Bone marrow (tissue), 2 donors: ENCODE measurements around the gene ADAMTS17.
"Not testable (repeated sequence)": the region's sequence is repeated elsewhere in the genome, so short reads cannot be mapped to it uniquely, and the experiment has no call there.

Experiments
- DNase-seq, 2 donors: peaks; one replicate each; lab custom pipeline; 2025; lab: John Stamatoyannopoulos, UW

The ADAMTS17 gene

DNA sequence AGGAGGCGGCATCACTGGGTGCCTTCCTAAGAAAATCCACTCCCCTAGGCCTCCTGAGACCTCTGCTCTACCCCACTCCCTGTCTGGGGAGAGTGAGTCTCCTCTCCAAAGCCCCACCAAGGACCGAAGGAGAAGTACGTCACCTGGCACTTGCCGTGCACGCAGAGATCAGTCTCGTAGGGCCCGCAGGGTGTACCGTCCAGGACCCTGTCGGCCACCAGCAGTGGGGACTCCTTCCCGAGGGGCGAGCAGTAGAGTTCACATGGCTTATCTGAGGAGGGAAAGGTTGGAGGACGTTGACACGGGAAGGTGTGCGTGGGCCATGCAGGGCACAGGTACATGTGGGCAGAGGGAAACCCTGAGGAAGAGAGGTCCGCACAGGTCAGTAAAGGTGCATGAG is 232.9 kb downstream of the ADAMTS17 start:
- no peak for DNase-seq

DNA sequence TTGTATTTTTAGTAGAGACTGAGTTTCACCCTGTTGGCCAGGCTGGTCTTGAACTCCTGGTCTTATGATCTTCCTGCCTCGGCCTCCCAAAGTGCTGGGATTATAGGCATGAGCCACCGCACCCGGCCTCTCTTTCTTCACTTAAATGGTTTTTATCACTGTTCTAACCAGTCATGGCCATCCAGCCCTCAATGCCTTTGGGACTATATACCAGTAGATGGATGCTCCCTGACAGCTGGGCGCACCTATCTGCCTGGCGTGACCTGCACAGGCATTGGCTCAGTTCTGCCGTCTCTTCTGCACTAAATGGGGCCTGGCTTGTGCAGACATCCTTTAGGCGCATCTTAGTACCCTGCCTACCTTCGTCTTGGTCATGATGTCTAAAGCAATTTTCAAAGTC is 233.4 kb downstream of the ADAMTS17 start:
- DNase-seq: no peak

DNA sequence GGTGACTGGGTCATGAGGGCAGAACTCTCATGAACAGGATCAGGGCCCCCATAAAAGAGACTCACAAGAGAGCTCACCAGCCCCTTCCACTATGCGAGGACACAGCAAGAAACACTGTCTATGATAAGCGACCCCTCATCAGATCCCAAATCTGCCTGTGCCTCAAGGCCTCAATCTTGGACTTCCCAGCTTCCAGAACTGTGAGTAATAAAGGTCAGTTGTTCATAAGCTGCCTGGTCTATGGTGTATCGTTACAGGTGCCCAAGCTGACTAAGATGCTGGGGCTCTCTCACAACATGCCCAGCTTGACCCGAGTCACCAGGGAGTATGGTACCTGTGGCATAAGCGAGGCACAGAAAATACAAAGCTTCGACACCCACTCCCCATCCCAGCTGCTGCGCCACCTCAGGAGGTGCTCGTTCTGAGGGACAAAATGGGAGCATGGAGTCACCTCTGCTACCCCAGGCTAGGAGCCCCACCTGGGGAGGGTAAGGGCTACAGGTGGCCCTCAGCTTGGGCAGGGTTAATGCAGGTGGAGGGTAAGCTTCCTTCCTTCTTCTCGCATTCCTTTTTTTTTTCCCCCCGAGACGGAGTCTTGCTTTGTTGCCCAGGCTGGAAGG is 234.1 kb downstream of the ADAMTS17 start:
- DNase-seq: no peak

DNA sequence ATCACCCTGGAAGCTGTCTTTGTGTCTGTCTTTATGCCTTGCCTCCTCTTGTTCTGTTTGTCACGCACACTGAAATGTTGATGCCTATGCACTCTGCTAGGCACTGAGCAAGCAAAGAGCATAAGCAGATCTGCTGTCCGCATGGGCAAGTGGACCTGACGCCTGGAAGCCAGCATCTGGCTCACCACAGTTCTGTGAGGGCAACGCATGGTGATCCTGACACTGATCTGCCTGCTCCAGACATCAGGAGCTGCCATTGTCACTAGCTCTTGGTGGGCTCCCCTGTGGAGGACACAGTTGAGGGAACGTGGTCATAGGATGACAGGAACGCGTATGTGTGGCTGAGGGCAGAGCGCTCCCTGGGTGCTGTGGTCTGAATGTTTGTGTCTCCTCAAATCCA is 234.6 kb downstream of the ADAMTS17 start:
- DNase-seq: no peak

DNA sequence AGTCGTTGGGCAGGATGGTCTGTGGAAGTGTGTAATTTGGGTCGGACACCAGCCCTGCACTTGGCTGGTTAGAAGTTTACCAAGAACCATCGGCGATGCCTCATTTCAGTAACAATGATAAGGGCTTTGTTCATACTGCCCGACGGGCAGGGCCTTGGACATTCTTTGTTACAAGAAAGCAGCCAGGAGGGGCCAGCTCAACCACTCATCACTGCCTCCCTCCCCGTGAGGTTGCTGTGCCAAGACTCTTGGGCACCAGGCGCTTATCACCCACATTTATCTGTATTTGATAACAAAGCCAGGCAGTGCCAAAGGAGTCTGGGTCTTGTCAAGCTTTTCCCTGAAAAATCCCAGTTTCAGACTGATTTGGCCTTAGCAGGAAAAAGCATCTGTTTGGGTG is 235.0 kb downstream of the ADAMTS17 start:
- no peak for DNase-seq

DNA sequence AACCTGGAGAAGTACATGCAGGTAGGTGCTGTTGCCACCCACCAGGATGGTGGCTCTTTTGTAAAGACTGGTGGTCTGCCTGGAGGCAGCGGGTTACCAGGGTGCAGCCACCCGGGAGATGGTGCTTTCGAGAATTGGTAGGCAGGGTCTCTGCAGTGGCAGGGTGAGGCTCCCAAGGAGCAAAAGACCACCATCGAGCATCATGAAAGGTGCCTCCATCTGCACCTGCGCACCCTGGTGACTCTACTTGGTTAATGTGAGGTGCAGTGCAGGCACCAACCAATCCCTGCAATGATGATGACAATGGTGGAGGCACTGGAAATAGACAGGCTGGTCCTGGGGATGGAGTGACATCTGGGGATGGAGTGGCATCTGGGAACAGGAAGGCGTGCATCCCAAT is 236.7 kb downstream of the ADAMTS17 start:
- DNase-seq: no peak

DNA sequence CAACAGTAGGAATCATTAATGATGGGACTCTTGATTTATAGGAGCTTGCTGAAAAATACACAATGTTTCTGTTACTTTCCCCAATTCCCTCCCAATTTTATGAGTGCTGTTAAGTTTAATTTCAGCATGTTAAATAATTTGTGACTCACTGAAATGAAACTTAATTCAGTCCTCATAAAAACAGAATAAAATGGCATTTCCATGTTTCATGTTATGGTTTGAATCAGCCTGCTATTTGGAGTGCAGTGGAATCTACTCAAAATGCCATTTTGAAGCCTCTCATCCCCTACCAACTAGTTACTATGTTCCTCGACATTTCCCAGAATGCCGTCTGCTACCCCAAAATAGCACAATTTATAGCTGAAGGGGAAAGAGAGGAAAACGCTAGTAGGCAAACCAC is 237.5 kb downstream of the ADAMTS17 start:
- DNase-seq: no peak

DNA sequence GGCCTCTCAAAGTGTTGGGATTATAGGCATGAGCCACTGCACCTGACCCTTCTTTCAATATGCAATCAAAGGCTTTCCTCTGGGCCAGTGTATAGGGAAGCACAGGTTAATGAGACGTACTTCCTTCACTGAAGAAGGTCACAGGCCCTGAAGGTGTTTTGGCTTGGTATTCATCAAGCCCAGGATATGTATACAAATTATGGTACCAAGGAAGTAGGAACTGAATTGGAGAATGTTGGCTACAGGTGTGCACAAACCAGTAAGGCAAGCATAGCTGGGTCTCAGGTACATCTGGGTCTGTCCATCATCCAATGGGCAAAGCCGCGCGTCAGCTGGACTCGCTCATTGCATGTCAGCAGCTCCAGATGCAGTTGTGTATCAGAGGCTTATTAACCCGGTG is 237.9 kb downstream of the ADAMTS17 start:
- DNase-seq: no peak

DNA sequence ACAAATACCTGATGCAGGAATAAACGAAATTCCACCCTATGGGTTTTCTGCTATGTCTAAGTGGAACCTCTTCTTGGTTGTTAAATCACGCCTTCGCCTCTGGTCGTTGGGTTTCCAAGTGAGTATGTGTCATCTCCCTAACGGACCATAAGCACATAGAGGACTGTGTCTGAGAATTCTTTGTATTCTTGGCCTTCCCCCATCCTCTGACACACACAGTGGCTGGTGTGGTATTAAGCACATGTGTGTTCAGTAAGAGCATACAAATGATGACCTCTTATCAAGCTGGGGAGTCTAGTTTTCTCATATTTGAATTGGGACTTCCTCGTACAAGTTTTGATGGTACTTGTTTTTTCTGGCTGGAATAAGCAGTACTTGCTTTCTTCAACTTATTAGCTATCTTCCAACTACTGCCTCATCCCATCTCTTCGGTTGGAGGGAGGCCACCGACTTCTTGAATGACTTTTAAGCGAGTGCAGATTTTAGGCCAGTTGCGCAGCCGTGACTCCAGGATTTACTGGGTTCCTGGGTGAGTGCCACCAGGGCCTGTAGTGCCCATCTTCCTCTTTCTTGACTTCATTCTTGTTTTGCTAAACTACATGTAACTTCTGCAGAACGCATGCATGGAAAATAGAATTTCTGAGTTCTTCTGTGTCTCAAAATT is 240.2 kb downstream of the ADAMTS17 start:
- no peak for DNase-seq

DNA sequence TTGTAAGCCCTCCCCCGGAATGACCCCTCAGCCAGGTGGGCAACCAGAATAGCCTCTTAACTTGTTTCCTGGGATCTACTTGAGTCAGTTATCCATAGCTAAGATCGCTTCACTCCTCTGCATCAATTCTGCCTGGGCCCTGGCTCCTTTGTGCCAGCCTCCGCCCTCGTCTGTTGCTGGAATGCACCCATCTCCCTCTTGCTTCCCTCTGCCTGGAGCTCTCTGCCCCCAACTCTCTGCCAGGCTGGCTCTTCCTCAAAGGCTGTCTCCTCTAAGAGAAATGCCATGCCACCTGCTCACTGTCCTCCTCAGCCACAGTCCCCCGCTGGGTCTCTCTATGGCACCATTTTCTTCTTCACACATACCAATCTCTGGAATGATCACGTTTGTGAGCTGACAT is 240.8 kb downstream of the ADAMTS17 start:
- DNase-seq: no peak

DNA sequence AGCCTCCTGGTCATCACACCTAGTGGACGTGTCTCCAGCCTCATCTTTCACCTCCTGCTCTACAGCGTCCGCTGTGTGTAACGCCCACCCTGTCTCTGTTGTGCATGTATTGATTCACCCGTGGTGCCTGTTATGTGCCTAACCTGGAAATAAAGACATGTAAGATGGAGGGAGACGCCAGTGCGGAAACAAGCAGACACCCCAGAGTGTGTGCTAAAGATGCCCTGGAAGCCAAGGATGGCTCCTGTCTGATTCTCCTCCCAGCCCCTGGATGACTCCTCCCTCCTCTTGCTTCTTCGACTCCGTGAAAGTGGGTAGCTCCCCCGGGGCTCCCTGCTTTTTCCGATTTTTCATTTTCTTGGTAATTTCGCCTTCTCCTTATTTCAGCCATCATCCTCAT is 241.8 kb downstream of the ADAMTS17 start:
- no peak for DNase-seq

DNA sequence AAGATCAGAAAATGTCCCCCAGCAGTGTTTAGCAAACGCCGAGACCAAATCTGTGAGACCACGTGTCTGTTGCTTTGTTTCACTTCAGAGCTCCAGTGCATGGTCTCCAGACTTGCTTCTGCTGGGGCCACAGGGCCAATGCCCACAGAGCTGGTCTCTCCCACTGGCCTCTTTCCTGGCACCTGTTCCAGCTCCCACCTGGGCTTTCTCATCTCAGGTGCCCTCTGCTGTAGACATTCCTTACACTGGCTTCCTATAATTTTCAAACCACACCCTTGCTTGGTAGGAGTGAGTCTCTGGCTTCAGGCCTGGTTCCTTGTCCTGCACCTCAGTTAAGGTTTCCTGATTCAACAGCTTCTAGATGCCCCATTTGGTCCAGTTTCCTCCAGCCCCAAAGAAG is 243.1 kb downstream of the ADAMTS17 start:
- no peak for DNase-seq

DNA sequence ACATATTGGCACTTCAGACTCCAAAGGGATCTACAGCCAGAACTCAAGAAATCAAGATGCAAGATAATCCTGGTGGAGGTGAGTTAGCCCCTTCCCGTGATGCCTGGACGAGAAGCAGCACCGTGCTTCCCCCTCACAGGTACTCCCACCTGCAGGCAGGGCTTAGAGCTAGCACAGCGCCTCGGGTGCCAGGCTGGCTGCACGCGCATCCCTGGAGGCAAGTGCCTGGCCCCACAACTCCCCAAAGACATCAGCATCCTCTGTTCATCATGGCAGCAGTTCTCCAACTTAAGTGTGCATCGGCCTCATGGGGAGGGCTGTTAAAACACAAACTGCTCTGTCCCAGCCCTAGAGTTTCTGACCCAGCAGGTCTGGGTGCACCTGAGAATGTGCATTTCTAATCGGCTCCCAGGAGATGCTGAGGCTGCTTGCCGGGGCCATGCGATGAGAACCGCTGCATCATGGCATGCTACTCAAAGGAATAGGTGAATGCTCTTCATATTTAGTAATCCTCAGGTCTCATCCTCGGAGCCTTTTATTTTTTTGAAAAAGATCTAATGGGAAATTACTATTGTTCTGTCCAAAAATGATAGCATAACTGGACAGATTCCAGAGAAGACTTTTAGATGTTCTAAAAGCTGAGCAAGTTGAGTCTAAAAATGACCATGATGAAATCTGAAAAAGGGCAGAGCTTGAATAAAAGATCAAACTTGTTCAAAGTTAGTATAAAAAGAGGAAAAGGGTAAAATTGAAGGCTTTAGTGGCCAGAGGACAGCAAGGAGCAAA is 244.2 kb downstream of the ADAMTS17 start:
- no peak for DNase-seq

DNA sequence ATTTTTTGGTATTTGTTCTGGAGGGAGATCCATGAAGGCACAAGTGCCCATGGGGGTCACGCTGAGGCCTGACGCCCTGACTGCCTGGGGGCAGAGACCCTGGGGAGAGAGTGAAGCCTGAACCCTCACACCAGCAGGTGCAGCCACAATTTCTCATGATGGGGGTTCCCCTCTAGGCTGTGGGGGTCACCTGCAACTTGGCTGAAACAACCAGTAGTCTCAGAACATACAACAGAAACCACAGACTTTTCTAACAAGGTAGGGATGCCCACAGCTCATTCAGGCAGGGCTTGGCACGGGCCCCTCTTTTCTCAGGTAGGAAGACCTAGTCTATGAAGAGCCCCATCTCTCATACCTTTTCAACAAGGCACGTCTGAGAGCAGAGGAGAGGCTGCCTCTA is 245.1 kb downstream of the ADAMTS17 start:
- DNase-seq: no peak

DNA sequence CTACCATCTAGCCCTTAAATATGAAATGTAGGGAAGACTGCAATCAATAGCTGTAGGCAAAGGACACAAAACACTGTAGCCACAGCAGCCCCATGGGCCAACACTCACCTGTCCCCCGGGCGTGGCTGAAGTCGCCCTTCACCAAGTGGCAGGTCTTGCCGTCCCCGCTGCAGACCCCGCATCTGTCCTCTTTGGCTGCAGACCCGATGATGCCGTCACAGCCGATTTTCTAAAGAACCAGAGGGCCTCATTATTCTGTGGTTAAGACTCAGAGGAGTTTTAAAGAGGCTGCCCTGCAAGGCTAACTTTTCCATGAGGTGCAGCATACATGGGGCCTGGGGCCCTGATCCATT is 245.6 kb downstream of the ADAMTS17 start:
- no peak for DNase-seq

DNA sequence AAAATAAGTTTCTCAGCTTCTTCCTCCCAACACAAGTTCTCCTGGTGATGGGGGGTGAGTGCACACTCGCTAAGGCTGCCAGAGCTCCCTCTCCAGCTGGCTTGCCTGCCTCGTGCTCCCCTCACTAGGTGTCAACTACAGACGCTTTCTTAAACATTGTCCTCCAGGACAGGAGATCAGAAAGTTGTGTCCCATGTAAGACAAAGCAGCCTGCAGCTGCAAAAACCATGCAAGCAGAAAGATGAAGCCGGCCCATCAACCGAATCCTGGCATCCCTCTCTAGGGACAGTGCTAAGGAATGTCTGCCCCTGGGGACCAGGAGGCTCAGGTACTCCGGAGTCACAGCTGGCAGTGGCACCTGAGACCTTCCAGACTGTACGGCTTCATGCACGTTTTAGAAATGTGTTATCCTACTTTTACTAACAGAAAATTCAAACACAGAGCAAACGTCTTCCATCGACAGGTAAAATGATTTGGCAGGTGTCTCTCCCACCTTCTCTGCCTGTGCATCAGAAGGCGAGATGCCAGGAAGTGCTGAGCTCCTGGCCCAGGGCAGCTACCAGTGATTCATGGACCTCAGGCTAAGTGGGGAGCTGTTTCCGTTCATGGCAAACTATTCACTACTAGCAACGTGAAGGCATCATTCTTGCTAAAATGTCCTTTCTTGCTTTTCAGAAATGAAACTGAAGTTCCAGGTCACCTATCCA is 246.1 kb downstream of the ADAMTS17 start:
- no peak for DNase-seq

DNA sequence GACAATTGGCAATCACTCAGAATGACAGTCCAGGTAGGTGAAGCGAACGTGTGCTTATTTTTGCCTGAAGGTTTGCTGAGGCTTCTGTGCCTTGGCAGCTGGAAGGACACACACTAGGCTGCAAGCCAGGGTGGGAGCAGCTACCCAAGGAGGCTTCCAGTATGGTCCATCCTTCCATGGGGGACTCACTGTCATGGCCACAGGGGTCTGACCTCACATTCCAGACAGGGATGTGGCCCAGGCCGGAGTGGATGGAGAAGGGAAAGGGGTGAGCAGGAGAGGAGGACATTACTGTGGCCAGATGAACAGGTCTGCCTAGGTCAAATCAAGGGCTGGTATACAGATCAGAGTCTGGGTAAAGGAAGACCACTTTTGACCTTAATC is 247.7 kb downstream of the ADAMTS17 start:
- DNase-seq: no peak

DNA sequence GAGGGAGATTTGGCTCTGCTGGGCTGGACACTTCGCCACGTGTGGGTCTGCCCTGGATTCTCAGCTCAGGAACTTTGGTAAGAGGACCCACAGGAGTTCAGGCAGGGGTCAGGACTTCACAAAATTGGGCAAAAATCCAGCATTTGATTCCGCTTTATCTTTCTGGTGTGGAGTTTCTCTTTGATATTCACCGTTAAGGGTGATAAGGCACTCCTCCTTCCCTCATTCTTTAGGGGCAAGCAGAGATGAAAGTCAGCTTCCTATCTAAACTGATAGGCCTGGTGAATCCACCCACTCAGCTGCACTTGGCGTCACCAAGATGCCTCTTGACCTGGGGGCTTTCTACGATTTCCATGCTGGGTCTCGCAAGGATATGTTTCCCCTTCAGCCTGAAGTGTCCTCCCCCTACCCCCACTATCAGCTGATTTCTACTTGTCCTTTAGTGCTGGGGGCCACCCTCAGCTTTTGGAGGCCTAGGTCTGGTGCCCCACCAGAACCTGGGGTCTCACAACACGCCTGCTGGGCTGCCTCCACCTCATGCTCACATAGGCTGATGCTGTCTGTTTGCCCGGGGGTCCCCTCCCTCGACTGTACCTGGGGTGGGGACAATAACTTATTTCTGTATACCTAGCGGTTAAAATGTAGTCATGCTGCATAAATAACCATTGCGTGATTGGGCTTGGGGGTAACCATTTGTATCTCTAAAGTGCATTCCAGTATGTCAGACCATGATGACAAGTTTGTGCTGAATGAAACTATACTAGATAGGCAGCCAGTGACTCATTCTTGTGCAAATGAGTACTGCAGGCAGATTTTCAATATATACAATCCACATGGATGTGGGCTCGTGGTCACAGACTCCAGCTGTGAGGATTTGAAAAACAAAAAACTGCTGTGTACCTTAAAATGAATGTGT is 248.3 kb downstream of the ADAMTS17 start:
- no peak for DNase-seq

DNA sequence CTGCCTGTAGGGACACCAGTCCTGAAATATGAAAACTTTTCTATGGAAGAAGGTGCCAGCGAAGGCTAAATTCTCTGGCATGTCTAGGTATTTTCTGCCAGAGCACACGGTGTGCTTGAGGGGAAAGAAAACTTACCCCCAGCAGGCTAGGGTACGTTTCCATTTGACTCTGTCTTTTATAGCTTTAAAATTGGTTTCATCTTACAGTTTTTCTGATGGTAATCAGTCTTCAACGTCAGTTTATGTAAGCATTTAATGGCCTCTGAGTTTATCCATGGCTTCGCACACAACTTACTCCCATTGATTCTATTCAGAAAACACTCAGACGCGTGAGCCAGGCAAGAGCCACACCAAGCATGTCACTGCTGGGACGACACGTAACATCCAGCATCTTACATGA is 249.7 kb downstream of the ADAMTS17 start:
- no peak for DNase-seq

DNA sequence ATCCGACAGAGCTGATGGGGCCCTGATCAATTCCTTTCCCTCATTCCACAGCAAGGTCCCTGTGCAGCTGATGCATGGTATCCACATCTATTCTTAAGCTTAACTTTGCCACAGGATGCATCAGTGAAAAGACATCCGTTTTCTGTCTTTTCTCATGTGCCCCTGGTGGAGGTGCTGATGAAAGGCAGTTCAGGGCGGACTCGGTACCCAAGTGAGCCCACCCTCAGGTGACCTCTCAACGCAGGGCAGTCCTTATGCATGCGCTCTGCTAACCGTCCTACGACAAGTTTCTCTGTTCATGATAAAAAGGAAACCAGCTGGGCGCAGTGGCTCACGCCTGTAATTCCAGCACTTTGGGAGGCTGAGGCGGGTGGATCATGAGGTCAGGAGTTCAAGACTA is 251.4 kb downstream of the ADAMTS17 start:
- DNase-seq: no peak

DNA sequence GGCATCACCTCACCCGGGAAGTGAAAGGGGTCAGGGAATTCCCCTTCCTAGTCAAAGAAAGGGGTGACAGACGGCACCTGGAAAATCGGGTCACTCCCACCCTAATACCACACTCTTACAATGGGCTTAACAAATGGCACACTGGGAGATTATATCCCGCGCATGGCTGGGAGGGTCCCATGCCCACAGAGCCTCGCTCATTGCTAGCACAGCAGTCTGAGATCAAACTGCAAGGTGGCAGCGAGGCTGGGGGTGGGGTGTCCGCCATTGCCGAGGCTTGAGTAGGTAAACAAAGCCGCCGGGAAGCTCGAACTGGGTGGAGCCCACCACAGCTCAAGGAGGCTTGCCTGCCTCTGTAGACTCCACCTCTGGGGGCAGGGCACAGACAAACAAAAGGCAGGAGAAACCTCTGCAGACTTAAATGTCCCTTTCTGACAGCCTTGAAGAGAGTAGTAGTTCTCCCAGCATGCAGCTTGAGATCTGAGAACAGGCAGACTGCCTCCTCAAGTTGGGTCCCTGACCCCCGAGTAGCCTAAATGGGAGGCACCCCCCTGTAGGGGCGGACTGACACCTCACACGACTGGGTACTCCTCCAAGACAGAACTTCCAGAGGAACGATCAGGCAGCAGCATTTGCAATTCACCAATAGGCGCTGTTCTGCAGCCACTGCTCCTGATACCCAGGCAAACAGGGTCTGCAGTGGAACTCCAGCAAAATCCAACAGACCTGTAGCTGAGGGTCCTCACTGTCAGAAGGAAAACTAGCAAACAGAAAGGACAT is 257.5 kb downstream of the ADAMTS17 start:
- DNase-seq: not testable (repeated sequence)
